DOHH2 (cell line): ENCODE measurements around the gene RDM1.
A peak's percentile ranks its signal among the peaks of the same experiment; 100 is the strongest.

Experiments used
- H3F3A ChIP-seq: fragments of 200-600 bp; sonication (generic), shearing (Covaris generic); 2 replicates; pipeline ENCODE4 v1.6.0; 2016; ENCODE audit warnings: antibody characterized with exemption, mild to moderate bottlenecking; ENCODE audit not compliant: control insufficient read depth, insufficient read depth
- H3K27ac ChIP-seq: fragments of 200-600 bp; sonication (generic); 2 replicates; pipeline ENCODE4 v1.5.1; 2014; ENCODE audit warnings: low read depth, mild to moderate bottlenecking, low read length, moderate library complexity
- H3K27me3 ChIP-seq: fragments of 200-600 bp; sonication (generic); 2 replicates; pipeline ENCODE4 v1.6.1; 2014; ENCODE audit warnings: mild to moderate bottlenecking, low read length, mixed read lengths; ENCODE audit not compliant: control insufficient read depth
- H3K36me3 ChIP-seq: fragments of 200-600 bp; sonication (generic); 2 replicates; pipeline ENCODE4 v1.6.1; 2014; ENCODE audit warnings: mild to moderate bottlenecking, low read length, moderate library complexity, mixed read lengths; ENCODE audit not compliant: control insufficient read depth
- H3K4me1 ChIP-seq: fragments of 200-600 bp; sonication (generic); 2 replicates; pipeline ENCODE4 v1.6.1; 2014; ENCODE audit warnings: mild to moderate bottlenecking, low read length, mixed read lengths; ENCODE audit not compliant: control insufficient read depth
- H3K4me2 ChIP-seq: fragments of 200-600 bp; sonication (generic); 2 replicates; pipeline ENCODE4 v1.6.0; 2014; ENCODE audit warnings: mild to moderate bottlenecking, low read length, moderate library complexity
- H3K4me3 ChIP-seq: fragments of 200-600 bp; sonication (generic); 2 replicates; pipeline ENCODE4 v1.5.1; 2014; ENCODE audit warnings: mild to moderate bottlenecking, low read length, mixed read lengths
- H3K79me2 ChIP-seq: fragments of 200-600 bp; sonication (generic); 2 replicates; pipeline ENCODE4 v1.6.1; 2014; ENCODE audit warnings: mild to moderate bottlenecking, low read length, mixed read lengths; ENCODE audit not compliant: control insufficient read depth
- H3K9me2 ChIP-seq: fragments of 200-600 bp; sonication (generic); replicated peaks from 2 replicates; pipeline ENCODE4 v1.6.1; 2014; ENCODE audit warnings: mild to moderate bottlenecking, low read length, mixed read lengths; ENCODE audit not compliant: control insufficient read depth
- H3K9me3 ChIP-seq: fragments of 200-600 bp; sonication (generic); 2 replicates; pipeline ENCODE4 v1.6.1; 2014; ENCODE audit warnings: antibody characterized with exemption, low read length, mixed read lengths; ENCODE audit not compliant: control insufficient read depth, insufficient read depth
- H4K20me1 ChIP-seq: fragments of 200-600 bp; sonication (generic); 2 replicates; pipeline ENCODE4 v1.6.0; 2014; ENCODE audit warnings: low read depth, mild to moderate bottlenecking, antibody characterized with exemption, low read length, moderate library complexity; ENCODE audit not compliant: control insufficient read depth, insufficient read depth
- EZH2phosphoT487 ChIP-seq: fragments of 200-600 bp; sonication (generic); IDR thresholded peaks from 2 replicates; pipeline ENCODE4 v1.6.1; 2017; ENCODE audit warnings: borderline replicate concordance, mild to moderate bottlenecking, antibody characterized with exemption, low read length, moderate library complexity, mixed read lengths
- TF ChIP-seq, protein P1 (sequence below): fragments of 200-600 bp; sonication (generic); IDR thresholded peaks from one replicate; pipeline ENCODE4 v1.5.1; 2014; ENCODE audit warnings: antibody characterized with exemption, mild to moderate bottlenecking, low read depth, low read length; ENCODE audit not compliant: poor library complexity, severe bottlenecking

RDM1 gene

DNA sequence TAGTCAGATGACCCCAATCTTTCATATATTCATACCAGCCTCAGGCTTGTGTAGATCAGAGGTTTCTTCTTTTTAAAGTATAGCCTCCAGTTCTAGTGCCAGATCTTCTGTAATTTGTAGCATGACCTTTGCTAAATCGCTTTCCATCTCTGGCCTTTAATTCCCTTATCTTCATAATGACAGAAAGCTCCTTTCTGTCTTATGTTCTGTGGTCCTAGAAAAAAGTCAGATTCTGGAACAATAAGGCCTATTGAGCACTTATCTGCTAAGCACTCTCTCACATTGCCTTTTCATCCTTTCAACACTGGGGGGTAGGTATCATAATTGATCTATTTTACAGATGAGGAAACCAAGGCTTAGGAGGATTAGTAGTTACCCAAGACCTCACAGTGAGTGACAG, 41.5 kb upstream of the RDM1 start:
- H3K36me3 ChIP-seq = no peaks in the 10 kb centered on the region
- H3F3A ChIP-seq = no peaks in the 10 kb centered on the region
- H3K4me3 ChIP-seq = no peak overlapping the region
- peaks cover 14% of the 10 kb centered on the region; the same call in 1 of the 2 replicates for H3K27me3 ChIP-seq
- H3K4me1 ChIP-seq = no peaks in the 10 kb centered on the region
- H3K27ac ChIP-seq = no peak overlapping the region
- no peak overlapping the region for H3K4me2 ChIP-seq
- H3K9me2 ChIP-seq = no peaks in the 10 kb centered on the region
- TF ChIP-seq, protein P1, sequence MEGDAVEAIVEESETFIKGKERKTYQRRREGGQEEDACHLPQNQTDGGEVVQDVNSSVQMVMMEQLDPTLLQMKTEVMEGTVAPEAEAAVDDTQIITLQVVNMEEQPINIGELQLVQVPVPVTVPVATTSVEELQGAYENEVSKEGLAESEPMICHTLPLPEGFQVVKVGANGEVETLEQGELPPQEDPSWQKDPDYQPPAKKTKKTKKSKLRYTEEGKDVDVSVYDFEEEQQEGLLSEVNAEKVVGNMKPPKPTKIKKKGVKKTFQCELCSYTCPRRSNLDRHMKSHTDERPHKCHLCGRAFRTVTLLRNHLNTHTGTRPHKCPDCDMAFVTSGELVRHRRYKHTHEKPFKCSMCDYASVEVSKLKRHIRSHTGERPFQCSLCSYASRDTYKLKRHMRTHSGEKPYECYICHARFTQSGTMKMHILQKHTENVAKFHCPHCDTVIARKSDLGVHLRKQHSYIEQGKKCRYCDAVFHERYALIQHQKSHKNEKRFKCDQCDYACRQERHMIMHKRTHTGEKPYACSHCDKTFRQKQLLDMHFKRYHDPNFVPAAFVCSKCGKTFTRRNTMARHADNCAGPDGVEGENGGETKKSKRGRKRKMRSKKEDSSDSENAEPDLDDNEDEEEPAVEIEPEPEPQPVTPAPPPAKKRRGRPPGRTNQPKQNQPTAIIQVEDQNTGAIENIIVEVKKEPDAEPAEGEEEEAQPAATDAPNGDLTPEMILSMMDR = no peak
- TF ChIP-seq EZH2phosphoT487 = no peak
- H3K9me3 ChIP-seq = no peaks in the 10 kb centered on the region
- H4K20me1 ChIP-seq = no peaks in the 10 kb centered on the region
- no peaks in the 10 kb centered on the region for H3K79me2 ChIP-seq

DNA sequence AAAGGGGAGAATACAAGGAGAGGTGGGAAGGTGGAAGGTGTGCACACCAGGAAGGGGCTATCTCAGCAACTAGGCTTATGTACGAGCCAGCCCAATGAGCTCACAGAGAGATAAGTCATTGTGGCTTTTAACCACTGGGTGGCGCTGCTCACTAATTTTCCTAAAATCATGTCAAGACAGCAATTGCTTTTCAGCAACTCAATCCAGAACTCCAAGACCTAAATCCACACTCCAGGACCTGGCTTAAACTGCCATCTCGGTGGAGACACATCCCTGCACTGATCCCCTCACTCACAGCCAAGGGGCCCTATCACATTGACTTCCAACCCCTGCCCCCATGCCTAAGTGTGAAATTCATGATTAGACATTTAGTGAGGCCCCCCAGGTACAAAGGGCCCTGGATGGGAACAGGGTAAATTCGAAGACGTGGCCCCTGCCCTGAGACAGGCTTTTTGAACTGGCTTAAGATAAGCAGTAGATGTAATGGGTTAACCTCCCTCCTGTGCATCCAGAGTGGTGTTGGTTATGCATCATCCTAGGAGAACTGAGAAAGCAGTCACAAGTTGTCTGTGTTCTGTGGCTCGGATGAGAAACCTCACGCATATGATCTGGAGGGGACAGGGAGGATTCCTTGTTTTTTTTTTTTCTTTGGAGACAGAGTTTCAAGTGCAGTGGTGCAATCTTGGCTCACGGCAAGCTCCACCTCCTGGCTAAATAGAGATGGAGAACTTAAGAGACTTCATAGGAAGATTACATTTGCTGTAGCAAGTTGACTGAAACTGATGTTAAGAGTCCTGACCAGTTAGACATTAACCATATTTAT, 39.2 kb upstream of the RDM1 start:
- H3K36me3 ChIP-seq = no peaks in the 10 kb centered on the region
- H3K4me1 ChIP-seq = no peaks in the 10 kb centered on the region
- H3K27me3 ChIP-seq = peaks cover 13% of the 10 kb centered on the region; the same call in 1 of the 2 replicates
- H3K4me2 ChIP-seq = no peak overlapping the region
- no peaks in the 10 kb centered on the region for H3K79me2 ChIP-seq
- no peak overlapping the region for H3K4me3 ChIP-seq
- no peaks in the 10 kb centered on the region for H3K9me2 ChIP-seq
- no peak overlapping the region for H3K27ac ChIP-seq
- H4K20me1 ChIP-seq = no peaks in the 10 kb centered on the region
- no peak for TF ChIP-seq EZH2phosphoT487
- TF ChIP-seq, protein P1 = peak; percentile 85
- no peaks in the 10 kb centered on the region for H3K9me3 ChIP-seq
- no peaks in the 10 kb centered on the region for H3F3A ChIP-seq

DNA sequence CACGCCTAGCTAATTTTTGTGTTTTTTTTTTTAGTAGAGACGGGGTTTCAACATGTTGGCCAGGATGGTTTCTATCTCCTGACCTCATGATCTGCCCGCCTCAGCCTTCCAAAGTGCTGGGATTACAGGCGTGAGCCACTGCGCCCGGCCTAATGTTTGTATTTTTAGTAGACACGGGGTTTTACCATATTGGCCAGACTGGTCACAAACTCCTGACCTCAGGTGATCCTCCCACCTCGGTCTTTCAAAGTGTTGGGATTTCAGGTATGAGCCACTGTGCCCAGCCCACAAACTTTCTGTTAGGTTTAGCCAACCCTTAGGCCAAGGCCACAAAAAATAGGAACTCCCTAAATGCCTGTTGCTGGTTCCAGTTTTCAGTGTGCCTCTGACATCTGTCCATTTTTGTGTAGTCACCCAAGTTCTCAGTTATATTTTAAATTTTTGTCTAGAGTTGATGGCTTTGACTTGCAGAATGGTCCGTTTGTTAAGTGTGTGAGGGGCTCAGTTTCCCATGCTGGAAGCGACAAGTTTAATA, 38.0 kb upstream of the RDM1 start:
- Histone ChIP-seq H3K79me2 (no peaks in the 10 kb centered on the region), H3K4me2 (no peak overlapping the region), H3K9me3 (no peaks in the 10 kb centered on the region), H3F3A (no peaks in the 10 kb centered on the region), H3K27ac (no peak overlapping the region), H3K27me3 (peaks cover 13% of the 10 kb centered on the region; the same call in 1 of the 2 replicates), H3K4me3 (no peak overlapping the region), H3K36me3 (no peaks in the 10 kb centered on the region), H3K9me2 (no peaks in the 10 kb centered on the region), H3K4me1 (no peaks in the 10 kb centered on the region), H4K20me1 (no peaks in the 10 kb centered on the region)
- no peak for TF ChIP-seq EZH2phosphoT487
- TF ChIP-seq, protein P1 = no peak
